ENCODE data around the gene BCAP31.
A peak's percentile ranks its signal among the peaks of the same experiment; 100 is the strongest.
"Not testable (repeated sequence)": the region's sequence is repeated elsewhere in the genome, so short reads cannot be mapped to it uniquely, and the experiment has no call there.

Gene BCAP31

DNA sequence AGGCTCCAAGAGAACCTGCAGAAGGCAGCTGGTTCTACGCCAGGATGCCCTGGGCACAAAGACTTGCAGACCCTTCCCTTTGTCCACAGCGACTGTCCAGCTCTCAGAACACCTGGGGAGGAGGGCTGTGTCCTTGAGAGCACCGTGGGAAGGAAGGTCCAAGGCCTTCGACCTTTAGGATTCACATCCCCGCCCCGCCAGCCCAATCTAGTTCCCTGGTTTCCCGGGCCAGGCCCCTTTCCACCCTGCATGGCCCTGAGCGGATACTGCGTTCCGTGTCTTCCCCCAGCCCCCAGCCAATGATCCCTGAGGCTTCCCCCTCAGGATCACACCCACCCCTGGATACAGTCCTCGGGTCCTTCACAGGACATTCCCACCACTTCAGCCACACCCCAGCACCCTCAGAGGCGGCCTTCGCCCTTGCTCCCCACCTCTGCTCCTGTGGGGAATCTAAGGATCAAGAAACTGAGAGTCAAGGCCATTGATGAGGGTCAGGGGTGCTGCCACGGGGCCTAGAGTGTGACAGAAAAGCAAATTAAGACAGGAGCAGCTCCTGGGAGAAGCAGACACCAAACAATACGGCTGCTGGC, 9.6 kb upstream of the BCAP31 start:
- no peak for DNase-seq

DNA sequence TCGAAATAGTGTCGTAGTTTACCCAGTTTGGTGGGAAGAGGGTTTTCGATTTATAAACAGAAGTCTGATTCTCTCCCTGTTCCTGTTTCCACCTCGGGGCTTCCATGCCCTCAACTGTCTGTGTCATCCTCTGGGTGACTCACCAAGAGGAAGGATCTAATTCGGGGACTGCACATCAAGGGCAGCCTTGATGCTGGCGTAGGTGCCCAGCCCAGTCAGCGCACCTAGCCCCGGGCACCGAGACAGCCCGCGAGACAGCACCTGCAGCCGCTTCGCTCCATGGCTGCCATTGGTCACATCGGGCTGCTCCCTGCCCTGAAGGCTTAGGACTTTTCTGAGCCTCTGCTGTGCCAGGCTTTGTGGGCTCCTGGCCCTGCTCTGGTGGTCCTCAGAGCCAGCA, 8.2 kb upstream of the BCAP31 start:
- no peak for DNase-seq

GRCh38 chrX:153731845-153732215, 7.6 kb upstream of the BCAP31 start:
- no peak for DNase-seq

DNA sequence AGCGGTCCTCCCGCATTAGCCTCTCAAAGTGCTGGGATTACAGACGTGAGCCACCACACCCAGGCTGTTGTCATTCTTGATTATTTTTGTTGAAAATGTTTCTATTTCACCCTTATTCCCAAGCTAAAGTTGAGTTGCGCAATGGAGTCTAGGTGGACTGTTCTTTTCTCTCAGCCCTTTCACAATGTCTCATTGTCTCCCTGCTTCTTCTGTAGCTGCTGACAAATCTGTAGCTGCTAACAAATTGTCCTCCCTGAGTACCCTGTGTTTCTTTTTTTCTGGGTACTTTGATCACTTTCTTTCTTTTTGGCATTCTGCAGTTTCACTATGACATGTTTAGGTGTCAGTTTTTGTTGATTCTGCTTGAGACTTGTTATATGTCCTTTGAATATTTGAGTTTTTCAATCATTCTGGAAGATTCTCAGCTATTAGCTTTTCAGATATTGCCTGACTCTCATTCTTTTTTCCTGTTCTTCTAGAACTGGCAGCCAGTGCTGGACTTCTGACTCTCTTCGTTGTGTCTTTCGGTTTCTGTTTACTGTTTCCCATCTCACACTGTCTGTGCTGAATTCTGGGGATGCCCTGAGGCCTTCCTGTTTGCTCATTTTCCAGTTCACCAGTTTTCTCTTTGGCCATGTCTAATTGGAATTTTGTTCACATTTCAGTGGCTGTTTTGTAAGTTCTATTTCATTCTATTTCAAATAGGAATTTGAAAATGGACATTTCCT, 7.1 kb upstream of the BCAP31 start:
- DNase-seq, result no peak

GRCh38 chrX:153730115-153730514, 5.9 kb upstream of the BCAP31 start:
- not testable (repeated sequence) for DNase-seq

GRCh38 chrX:153728951-153729631, 4.9 kb upstream of the BCAP31 start:
- no peak for DNase-seq

DNA sequence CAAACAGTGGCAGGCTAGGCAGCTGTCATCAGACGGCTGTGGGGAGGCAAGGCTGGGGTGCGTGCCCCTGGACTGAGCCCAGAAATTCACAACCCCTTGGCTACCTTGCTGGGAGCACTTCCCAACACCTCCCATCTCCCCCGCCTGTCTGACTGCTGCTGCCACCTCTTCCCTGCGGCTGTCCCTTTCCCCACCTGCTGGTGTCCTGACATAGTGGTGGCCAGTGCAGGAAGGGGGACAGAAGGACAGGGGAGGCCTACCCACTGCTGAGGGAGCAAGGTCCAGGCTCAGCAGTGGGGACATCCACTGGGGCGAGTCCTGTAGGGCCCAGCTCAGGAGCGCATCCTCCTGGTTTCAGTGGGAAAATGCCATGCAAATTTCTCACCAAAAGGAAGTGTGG, 3.9 kb upstream of the BCAP31 start:
- DNase-seq, result no peak

DNA sequence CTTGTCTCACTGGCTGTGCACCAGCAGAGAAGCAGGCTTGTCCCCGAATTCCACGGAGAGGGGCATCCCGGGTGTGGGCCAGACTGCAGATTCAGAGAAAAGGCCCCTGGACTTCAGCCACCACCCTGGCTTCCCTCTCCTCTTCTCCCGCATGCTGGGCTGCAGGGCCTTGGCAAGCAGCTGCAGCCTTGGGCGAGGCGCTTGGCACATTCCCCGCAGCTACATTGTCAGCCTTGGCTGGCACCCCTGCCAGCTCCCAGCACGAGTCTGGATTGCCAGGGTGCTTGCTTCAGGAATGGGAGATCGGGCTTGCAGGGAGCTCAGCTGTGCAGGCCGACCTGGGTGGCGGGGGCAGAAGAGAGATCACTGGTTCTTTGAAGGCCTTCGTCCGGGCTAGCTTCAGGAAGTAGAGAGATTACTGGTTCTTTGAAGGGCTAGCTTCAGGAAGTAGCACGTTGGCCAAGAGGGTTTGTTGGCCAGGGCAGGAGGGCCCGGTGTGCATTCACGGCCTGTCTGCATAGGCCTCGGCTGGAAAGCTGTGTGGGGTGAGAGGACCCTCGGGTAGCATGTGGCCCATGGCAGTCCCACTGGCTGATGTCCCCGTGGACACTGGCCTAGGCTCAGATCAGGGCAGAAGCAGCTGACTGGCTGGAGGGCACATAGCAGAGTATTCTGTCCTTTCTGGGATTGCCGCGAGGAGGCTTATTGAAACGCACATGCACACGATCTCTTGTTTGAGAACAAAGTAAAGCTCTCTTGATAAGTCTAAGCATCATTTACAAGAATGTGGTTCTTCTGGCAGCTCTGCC, 3.1 kb upstream of the BCAP31 start:
- peak; percentile 56 for DNase-seq

- peak; percentile 63 for DNase-seq
Measured at GRCh38 chrX:153726286-153727122, 2.3 kb upstream of the BCAP31 start.

- no peak for DNase-seq
Measured at GRCh38 chrX:153725832-153726285, 1.7 kb upstream of the BCAP31 start.

DNA sequence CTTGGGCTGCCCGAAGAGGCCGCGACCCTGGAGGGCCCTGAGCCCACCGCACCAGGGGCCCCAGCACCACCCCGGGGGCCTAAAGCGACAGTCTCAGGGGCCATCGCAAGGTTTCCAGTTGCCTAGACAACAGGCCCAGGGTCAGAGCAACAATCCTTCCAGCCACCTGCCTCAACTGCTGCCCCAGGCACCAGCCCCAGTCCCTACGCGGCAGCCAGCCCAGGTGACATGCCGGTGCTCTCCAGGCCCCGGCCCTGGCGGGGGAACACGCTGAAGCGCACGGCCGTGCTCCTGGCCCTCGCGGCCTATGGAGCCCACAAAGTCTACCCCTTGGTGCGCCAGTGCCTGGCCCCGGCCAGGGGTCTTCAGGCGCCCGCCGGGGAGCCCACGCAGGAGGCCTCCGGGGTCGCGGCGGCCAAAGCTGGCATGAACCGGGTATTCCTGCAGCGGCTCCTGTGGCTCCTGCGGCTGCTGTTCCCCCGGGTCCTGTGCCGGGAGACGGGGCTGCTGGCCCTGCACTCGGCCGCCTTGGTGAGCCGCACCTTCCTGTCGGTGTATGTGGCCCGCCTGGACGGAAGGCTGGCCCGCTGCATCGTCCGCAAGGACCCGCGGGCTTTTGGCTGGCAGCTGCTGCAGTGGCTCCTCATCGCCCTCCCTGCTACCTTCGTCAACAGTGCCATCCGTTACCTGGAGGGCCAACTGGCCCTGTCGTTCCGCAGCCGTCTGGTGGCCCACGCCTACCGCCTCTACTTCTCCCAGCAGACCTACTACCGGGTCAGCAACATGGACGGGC, 1.0 kb upstream of the BCAP31 start:
- peak; percentile 31 for DNase-seq

DNA sequence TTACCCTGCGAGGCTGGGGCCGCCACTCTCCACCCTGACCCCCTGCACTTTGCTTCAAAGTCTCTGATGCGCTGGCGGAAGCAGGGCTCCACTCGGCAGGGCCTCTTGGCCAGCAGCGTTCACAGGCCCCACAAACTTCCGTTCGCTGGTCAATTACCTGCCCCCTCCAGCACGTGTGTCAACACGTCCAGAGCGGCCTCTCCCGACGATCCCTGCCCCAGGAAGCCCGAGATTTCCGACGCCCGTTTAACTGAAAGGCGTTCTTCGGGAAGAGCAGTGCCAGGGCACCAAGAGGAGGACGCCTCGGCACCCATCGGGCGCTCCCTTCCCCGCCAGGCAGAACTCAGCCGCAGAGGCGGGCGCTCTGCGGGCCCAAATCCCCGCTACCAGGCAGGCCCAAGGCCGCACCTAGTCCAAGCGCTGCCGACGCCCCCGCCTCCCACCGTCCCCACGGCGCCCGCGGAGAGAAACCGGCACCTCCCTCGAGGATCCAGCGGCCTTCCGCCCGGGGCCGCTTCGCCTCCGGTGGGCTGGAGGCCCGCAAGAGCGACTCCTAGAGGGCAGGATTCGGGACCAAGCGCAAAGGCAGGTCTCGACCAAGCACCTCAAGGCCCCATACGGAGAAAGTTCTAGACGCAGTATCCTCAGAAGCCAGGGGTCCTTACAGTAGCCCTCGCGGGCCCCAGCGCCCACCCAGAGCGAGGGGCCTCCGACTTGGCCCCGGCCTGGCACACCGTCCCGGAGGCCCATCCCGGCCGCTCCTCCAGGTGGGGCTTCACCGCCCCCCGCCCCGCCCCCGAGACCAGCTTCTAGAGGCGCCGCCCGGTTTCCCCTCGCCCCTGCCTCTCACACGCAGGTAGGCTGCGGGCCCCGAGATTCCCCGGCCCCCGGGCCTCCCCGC, 586 bp downstream of the BCAP31 start:
- no peak for DNase-seq

DNA sequence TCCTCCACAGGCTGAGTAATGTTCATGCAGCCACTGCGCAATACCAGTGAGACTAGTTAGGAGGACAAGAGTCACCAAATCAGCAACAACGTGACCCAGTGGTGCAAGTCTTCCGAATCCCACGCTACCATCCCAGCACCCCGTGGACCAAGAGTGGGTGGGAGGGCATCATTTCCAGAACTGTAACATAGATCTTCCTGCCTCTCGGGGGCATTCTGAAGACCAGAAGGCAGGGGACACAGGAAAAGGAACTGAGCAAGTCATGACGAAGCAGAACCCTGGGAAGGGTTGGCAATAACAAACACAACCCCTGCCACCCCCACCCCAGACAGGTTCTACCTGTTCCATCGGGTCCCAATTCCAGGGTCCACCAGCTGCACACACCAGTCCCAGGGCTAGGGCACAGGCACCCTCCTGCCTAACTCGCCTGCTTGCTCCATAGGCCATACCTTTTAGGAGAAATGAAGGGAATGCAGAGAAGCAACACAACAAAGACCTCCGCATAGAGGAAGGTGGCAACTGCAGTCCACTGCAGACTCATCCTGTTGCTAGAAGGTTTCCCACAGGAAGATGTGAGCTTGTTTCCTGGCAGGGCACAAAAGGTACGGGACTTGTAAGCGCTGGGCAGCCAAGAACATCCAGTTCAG, 1.4 kb downstream of the BCAP31 start:
- no peak for DNase-seq

DNA sequence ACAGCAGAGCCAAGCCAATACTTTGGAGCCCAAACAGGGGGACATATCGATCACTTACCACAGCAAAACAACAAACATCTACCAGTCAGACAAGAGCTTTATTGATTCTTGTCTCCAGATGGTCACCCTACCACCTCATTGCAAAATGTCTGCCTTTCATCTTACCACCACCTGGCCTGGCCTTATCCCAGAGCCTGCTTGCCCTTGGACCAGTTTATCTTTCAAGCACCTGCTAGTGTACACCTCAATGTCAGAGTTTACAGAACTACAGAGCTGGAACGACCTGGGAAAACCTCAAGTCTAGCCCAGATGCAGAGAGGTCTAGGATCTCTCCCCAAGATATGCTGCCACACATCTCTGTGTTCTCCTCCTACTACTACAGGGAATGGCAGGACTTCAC, 4.5 kb downstream of the BCAP31 start:
- no peak for DNase-seq

- no peak for DNase-seq
Measured at GRCh38 chrX:153719238-153719637, 4.9 kb downstream of the BCAP31 start.

DNA sequence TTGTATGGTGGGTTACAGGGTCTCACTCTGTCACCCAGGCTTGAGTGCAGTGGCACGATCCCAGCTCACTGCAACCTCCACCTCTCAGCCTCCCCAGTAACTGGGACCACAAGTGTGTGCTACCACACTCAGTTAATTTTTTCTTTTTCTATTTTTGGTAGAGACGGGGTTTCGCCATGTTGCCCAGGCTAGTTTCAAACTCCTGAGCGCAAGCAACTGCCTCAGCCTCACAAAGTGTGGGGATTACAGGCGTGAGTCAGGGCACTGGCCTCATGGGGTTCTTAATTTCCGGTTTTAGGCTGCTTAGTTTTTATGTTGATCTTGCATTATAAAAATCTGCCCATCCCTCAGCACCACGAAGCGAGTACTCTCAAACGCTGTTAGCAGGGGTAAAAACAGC, 6.7 kb downstream of the BCAP31 start:
- DNase-seq, result no peak

- no peak for DNase-seq
Measured at GRCh38 chrX:153714256-153714655, 9.9 kb downstream of the BCAP31 start.

GRCh38 chrX:153709726-153710674, 14.2 kb downstream of the BCAP31 start:
- no peak for DNase-seq

GRCh38 chrX:153708415-153708814, 15.8 kb downstream of the BCAP31 start:
- peak; percentile 81 for DNase-seq

All from right hindlimb (tissue), 1 donor.